C4-2B (cell line): ENCODE data around the gene MYLK3.

ENCODE experiments used
- CTCF ChIP-seq: fragments of 450-650 bp; conservative IDR thresholded peaks from 2 replicates; pipeline ENCODE4 v1.5.1; 2017; ENCODE audit warnings: mild to moderate bottlenecking
- ZFX ChIP-seq: fragments of 450-650 bp; IDR thresholded peaks from 2 replicates; pipeline ENCODE4 v1.6.1; 2017

GRCh38 chr16:46695937-46696336 is 52.2 kb downstream of the MYLK3 start:
- TF ChIP-seq CTCF = no peak
- TF ChIP-seq ZFX = no peak
